Measurements from ENCODE around the gene THSD7B. TPM values are rescaled to one million over a fixed set of nuclear protein-coding genes. Genes with fewer than 3 reads are reported as not detected.

Gene THSD7B
- total and polyA plus RNA-seq, 10 of the 15 experiments (the other 5 are each of a cell fraction or from before 2014, with no cell fraction given) = 0.03 to 0.56 (median 0.28) TPM

DNA sequence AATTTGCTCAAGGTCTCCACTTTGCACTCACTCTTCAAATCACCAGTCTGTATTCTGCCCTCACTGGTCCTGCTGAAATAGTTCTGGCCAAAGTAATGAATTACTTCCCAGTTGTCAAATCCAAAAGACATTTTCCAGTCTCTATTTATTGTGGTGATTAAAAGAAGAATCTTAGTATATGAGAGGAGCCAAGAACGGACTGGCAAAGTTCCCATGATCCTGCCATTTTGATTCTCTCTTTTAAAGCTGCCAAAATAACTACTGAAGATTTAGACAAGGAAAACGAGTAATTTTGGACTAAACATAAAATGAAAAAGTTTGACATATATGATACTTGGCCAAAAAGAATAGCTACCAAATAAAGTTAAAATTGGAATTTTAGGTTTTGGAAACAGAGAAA lies 12.0 kb downstream of the THSD7B start (continued):
- TF ChIP-seq, protein P1, sequence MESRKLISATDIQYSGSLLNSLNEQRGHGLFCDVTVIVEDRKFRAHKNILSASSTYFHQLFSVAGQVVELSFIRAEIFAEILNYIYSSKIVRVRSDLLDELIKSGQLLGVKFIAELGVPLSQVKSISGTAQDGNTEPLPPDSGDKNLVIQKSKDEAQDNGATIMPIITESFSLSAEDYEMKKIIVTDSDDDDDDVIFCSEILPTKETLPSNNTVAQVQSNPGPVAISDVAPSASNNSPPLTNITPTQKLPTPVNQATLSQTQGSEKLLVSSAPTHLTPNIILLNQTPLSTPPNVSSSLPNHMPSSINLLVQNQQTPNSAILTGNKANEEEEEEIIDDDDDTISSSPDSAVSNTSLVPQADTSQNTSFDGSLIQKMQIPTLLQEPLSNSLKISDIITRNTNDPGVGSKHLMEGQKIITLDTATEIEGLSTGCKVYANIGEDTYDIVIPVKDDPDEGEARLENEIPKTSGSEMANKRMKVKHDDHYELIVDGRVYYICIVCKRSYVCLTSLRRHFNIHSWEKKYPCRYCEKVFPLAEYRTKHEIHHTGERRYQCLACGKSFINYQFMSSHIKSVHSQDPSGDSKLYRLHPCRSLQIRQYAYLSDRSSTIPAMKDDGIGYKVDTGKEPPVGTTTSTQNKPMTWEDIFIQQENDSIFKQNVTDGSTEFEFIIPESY (IDR thresholded peaks at IDR 0.05) = no peak
- TF ChIP-seq, protein P2, sequence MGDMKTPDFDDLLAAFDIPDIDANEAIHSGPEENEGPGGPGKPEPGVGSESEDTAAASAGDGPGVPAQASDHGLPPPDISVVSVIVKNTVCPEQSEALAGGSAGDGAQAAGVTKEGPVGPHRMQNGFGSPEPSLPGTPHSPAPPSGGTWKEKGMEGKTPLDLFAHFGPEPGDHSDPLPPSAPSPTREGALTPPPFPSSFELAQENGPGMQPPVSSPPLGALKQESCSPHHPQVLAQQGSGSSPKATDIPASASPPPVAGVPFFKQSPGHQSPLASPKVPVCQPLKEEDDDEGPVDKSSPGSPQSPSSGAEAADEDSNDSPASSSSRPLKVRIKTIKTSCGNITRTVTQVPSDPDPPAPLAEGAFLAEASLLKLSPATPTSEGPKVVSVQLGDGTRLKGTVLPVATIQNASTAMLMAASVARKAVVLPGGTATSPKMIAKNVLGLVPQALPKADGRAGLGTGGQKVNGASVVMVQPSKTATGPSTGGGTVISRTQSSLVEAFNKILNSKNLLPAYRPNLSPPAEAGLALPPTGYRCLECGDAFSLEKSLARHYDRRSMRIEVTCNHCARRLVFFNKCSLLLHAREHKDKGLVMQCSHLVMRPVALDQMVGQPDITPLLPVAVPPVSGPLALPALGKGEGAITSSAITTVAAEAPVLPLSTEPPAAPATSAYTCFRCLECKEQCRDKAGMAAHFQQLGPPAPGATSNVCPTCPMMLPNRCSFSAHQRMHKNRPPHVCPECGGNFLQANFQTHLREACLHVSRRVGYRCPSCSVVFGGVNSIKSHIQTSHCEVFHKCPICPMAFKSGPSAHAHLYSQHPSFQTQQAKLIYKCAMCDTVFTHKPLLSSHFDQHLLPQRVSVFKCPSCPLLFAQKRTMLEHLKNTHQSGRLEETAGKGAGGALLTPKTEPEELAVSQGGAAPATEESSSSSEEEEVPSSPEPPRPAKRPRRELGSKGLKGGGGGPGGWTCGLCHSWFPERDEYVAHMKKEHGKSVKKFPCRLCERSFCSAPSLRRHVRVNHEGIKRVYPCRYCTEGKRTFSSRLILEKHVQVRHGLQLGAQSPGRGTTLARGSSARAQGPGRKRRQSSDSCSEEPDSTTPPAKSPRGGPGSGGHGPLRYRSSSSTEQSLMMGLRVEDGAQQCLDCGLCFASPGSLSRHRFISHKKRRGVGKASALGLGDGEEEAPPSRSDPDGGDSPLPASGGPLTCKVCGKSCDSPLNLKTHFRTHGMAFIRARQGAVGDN (IDR thresholded peaks at IDR 0.05) = no peak
- TF ChIP-seq ZZZ3 (IDR thresholded peaks at IDR 0.05; ENCODE audit: control insufficient read depth, insufficient read length, low read depth) (no peak), TBL1XR1 (IDR thresholded peaks at IDR 0.05; ENCODE audit: low read depth, low read length) (no peak), ZNF274 (IDR thresholded peaks at IDR 0.05; ENCODE audit: insufficient read depth, insufficient read length) (no peak)
- TF ChIP-seq, protein P3, sequence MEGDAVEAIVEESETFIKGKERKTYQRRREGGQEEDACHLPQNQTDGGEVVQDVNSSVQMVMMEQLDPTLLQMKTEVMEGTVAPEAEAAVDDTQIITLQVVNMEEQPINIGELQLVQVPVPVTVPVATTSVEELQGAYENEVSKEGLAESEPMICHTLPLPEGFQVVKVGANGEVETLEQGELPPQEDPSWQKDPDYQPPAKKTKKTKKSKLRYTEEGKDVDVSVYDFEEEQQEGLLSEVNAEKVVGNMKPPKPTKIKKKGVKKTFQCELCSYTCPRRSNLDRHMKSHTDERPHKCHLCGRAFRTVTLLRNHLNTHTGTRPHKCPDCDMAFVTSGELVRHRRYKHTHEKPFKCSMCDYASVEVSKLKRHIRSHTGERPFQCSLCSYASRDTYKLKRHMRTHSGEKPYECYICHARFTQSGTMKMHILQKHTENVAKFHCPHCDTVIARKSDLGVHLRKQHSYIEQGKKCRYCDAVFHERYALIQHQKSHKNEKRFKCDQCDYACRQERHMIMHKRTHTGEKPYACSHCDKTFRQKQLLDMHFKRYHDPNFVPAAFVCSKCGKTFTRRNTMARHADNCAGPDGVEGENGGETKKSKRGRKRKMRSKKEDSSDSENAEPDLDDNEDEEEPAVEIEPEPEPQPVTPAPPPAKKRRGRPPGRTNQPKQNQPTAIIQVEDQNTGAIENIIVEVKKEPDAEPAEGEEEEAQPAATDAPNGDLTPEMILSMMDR (IDR thresholded peaks at IDR 0.05 in 2 of 3, conservative IDR thresholded peaks at IDR 0.05 in 1 of 3; ENCODE audit: control insufficient read depth in 2 of 3, extremely low read depth in 1 of 3, insufficient read depth in 1 of 3, low read depth in 3 of 3, low read length in 3 of 3) = no peak
